ENCODE measurements around the gene WBP11. TPM values are rescaled to one million over a fixed set of nuclear protein-coding genes. Genes with fewer than 3 reads are reported as not detected.
A peak's percentile ranks its signal among the peaks of the same experiment; 100 is the strongest.

WBP11 gene
- total and polyA plus RNA-seq, 2 of the 13 experiments (the other 11 are each of a cell fraction or from before 2014, with no cell fraction given), result 7.6 to 31.0 TPM

- TF ChIP-seq ZC3H13 (CRISPR knock-in tag; IDR thresholded peaks at IDR 0.05) (no peak), ZSCAN9 (CRISPR knock-in tag; IDR thresholded peaks at IDR 0.05; ENCODE audit: borderline replicate concordance) (no peak), XRCC5 (optimal IDR thresholded peaks at IDR 0.05; ENCODE audit: low read length) (no peak)
Measured at GRCh38 chr12:14771651-14772137, 31.6 kb downstream of the WBP11 start (continued).

DNA sequence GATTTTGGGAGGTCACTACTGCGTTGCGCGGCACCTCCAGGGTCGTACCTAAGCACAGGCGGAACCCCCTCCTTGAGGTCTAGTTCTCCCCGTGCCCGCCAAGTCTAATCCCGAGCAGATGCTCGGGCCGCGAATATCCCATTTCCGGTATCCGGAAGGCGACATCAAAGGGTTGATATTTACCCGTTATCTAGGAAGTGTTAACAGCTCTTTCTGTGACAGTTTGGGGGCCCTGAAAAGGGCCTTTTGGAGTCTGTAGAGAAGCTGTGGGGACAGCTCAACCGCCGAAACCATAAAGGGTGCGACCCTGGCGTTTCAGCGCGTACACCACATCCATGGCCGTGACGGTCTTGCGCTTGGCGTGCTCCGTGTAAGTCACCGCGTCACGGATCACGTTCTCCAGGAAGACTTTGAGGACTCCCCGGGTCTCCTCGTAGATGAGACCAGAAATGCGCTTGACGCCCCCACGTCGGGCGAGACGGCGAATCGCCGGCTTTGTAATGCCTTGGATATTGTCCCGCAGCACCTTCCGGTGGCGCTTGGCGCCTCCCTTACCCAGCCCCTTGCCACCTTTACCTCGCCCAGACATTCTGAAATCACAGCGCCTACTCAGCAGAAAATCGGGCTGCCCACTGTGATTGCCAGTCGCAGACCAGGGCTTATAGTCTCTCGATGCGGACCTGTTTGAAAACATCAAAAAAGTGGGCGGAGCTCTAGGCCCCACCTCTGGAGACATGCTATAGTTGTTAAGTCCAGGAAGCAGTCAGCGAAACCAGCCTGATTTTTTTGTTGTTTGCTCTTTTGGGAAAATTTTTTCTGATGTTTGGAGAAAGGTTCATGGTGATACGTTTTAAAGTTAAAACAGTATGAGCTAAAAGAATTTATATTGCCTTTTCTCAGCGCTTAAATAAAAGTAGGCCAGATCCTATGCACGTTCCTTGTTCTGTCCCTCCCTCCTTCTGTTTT is 32.5 kb downstream of the WBP11 start:
- TSS peak; percentile 71 for BruUV-seq (replicated peaks)
- DNase-seq (ENCODE audit: low spot score) (peak; percentile 91), FAIRE-seq (peak; percentile 95), ATAC-seq (peak; percentile 38)
- H3K4me2 ChIP-seq (ENCODE audit: low read depth, low read length), result peak overlapping the region; percentile 83
- H3K27ac ChIP-seq (ENCODE audit: extremely low read length, insufficient read depth, low read length), result peak overlapping the region; percentile 95
- CTCF ChIA-PET (ENCODE audit: low intra/inter-chr PET ratio, low total read pairs), result interaction anchor here (2.4 kb wide), 1 partner anchor 14 kb away, joined by 7 read pairs; no protein-coding TSS in a partner anchor
- H3K79me2 ChIP-seq (ENCODE audit: insufficient read depth, low read length), result peaks cover 32% of the 10 kb centered on the region
- H3K27me3 ChIP-seq (ENCODE audit: control insufficient read depth in 1 of 2, insufficient read depth in 2 of 2, low read length in 2 of 2), result no peaks in the 10 kb centered on the region; a peak in 1 of 5 replicates
- H3K9me3 ChIP-seq (ENCODE audit: low read length), result no peaks in the 10 kb centered on the region
- peaks cover 3% of the 10 kb centered on the region; the same call in 1 of the 2 replicates for H4K20me1 ChIP-seq (ENCODE audit: insufficient read depth, low read length)
- peaks cover 34% of the 10 kb centered on the region for H3K4me1 ChIP-seq (ENCODE audit: insufficient read depth, low read length)
- 2% methylated on average over 22 of the region's 56 CpGs for WGBS (ENCODE audit: low lambda C conversion rate)
- peak overlapping the region; percentile 70 to 92 (median 79) for H3K4me3 ChIP-seq (replicated peaks in 1 of 3; ENCODE audit: insufficient read depth in 1 of 3, low read depth in 2 of 3, low read length in 3 of 3)
- intact Hi-C loops (cut with micrococcal nuclease; ENCODE audit: unreplicated experiment), result loop anchor here (1.0 to 10.0 kb wide), 3 partner anchors 33 to 1114 kb away; partner anchors contain the start of genes ART4, C12orf60, STRAP and WBP11
- H3K36me3 ChIP-seq (replicated peaks in 1 of 2; ENCODE audit: control insufficient read depth in 1 of 2, insufficient read depth in 2 of 2, low read length in 2 of 2), result no peaks in the 10 kb centered on the region
- in situ Hi-C loops (cut with HindIII; ENCODE audit: extremely low pct_ligation_motif_present, low pct_unique_long_range_greater_than_20kb), result no loop called here
- POLR2A ChIA-PET, result interaction anchor here (0.6 to 3.1 kb wide), 21 partner anchors 10 to 1140 kb away, joined by 3 to 71 read pairs (median 5); partner anchors contain the start of genes ART4, C12orf60, DERA and WBP11
- H2AFZ ChIP-seq (ENCODE audit: low read length), result no peak overlapping the region
- H3K9ac ChIP-seq (ENCODE audit: insufficient read depth, low read depth, low read length), result peak overlapping the region; percentile 86
- TF ChIP-seq KAT7 (CRISPR knock-in tag; IDR thresholded peaks at IDR 0.05; ENCODE audit: borderline replicate concordance) (0 out of 2 replicates have a peak, but pooled peaks have one; percentile 32), GTF2F1 (IDR thresholded peaks at IDR 0.05; ENCODE audit: low read length) (no peak), ATM (IDR thresholded peaks at IDR 0.05; ENCODE audit: borderline replicate concordance) (no peak), SYNCRIP (IDR thresholded peaks at IDR 0.05; ENCODE audit: insufficient read depth, low read depth, low read length) (no peak), AKNA (CRISPR knock-in tag; IDR thresholded peaks at IDR 0.05; ENCODE audit: borderline replicate concordance) (no peak; the same call in 1 of the 2 replicates), PHF20 (CRISPR knock-in tag; IDR thresholded peaks at IDR 0.05) (no peak; the same call in 1 of the 2 replicates), GLI4 (CRISPR knock-in tag; IDR thresholded peaks at IDR 0.05; ENCODE audit: borderline replicate concordance) (0 out of 2 replicates have a peak, but pooled peaks have one; percentile 66), ZFP62 (CRISPR knock-in tag; IDR thresholded peaks at IDR 0.05) (no peak), KLF11 (CRISPR knock-in tag; IDR thresholded peaks at IDR 0.05) (peak; percentile 46; the same call in 1 of the 2 replicates), FOXA3 (CRISPR knock-in tag; IDR thresholded peaks at IDR 0.05) (peak; percentile 46)
- TF ChIP-seq, protein P1, sequence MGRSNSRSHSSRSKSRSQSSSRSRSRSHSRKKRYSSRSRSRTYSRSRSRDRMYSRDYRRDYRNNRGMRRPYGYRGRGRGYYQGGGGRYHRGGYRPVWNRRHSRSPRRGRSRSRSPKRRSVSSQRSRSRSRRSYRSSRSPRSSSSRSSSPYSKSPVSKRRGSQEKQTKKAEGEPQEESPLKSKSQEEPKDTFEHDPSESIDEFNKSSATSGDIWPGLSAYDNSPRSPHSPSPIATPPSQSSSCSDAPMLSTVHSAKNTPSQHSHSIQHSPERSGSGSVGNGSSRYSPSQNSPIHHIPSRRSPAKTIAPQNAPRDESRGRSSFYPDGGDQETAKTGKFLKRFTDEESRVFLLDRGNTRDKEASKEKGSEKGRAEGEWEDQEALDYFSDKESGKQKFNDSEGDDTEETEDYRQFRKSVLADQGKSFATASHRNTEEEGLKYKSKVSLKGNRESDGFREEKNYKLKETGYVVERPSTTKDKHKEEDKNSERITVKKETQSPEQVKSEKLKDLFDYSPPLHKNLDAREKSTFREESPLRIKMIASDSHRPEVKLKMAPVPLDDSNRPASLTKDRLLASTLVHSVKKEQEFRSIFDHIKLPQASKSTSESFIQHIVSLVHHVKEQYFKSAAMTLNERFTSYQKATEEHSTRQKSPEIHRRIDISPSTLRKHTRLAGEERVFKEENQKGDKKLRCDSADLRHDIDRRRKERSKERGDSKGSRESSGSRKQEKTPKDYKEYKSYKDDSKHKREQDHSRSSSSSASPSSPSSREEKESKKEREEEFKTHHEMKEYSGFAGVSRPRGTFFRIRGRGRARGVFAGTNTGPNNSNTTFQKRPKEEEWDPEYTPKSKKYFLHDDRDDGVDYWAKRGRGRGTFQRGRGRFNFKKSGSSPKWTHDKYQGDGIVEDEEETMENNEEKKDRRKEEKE (IDR thresholded peaks at IDR 0.05), result no peak
